Transverse colon (tissue), 4 donors: Measurements from ENCODE around the gene LDHA. TPM values are rescaled to one million over a fixed set of nuclear protein-coding genes. Genes with fewer than 3 reads are reported as not detected.

Source experiments
- DNase-seq: peaks from one replicate; pipeline ENCODE4 v3.0.0-alpha.2; 2019
- H3K27ac ChIP-seq, 4 donors: fragments of 200-600 bp; sonication (generic); 2 replicates each; pipeline ENCODE4 v1.5.1; 2016 to 2018; ENCODE audit warnings: inconsistent platforms in 4 of 4
- H3K27me3 ChIP-seq: fragments of 200-600 bp; sonication (generic); 2 replicates; pipeline ENCODE4 v1.5.1; 2017; ENCODE audit warnings: inconsistent platforms
- H3K36me3 ChIP-seq, 4 donors: fragments of 200-600 bp; sonication (generic); 2 replicates each; pipeline ENCODE4 v1.5.1; 2017 to 2019; ENCODE audit warnings: inconsistent platforms in 4 of 4
- H3K4me1 ChIP-seq, 4 donors: fragments of 200-600 bp; sonication (generic); 2 replicates each; pipeline ENCODE4 v1.5.1; 2017 to 2020; ENCODE audit warnings: inconsistent platforms in 4 of 4
- H3K4me3 ChIP-seq, 4 donors: fragments of 200-600 bp; sonication (generic); 1 replicate in 1 of 4; 2 replicates in 3 of 4; pipeline versions ENCODE4 v1.5.1 to v1.6.1; 2017 to 2019; ENCODE audit warnings: inconsistent platforms in 4 of 4
- H3K9me3 ChIP-seq, 2 donors: fragments of 200-600 bp; sonication (generic); 2 replicates each; pipeline ENCODE4 v1.5.1; 2017 to 2019; ENCODE audit warnings: inconsistent platforms in 2 of 2
- EP300 ChIP-seq: sonication (generic); formaldehyde crosslinking; IDR thresholded peaks from one replicate; pipeline ENCODE4 v1.6.1; 2017; ENCODE audit warnings: antibody characterized with exemption, low read depth
- POLR2A ChIP-seq: fragments of 450-650 bp; IDR thresholded peaks from one replicate; pipeline ENCODE4 v1.6.1; 2016; ENCODE audit warnings: antibody characterized with exemption, mild to moderate bottlenecking, moderate library complexity
- POLR2AphosphoS5 ChIP-seq, 3 donors: sonication (generic); formaldehyde crosslinking; IDR thresholded peaks; one replicate each; pipeline ENCODE4 v1.6.1; 2016; ENCODE audit warnings: antibody characterized with exemption in 3 of 3
- WGBS, 2 donors: methylation state at CpG; one replicate each; pipeline ENCODE4 v1.1.5; 2018; ENCODE audit warnings: low coverage in 1 of 2; 5-methylcytosine and 5-hydroxymethylcytosine counted together
- in situ Hi-C, 4 donors: fragments of 200-750 bp; cut with MboI; loops; one replicate each; pipeline versions ENCODE4 v1.15.0 to v1.15.1; 2017; ENCODE audit warnings: low sequenced_read_pairs in 3 of 4, low pct_ligation_motif_present in 1 of 4, low pct_unique_long_range_greater_than_20kb in 1 of 4
- intact Hi-C: fragments of 100-400 bp; cut with DNase I; formaldehyde crosslinking; loops from one replicate; pipeline ENCODE4 v1.15.1; 2023; ENCODE audit warnings: low total_unique reads
- total RNA-seq, 4 donors: library from RNA; depleted of rRNA; stranded (reverse); fragments of >200 nt; gene quantifications; one replicate each; pipeline ENCODE4 v1.1.0, GENCODE V29; 2016
- TF ChIP-seq, protein P1 (sequence below), 5 experiments: fragments of 200-600 bp in 3 of 5; fragments of 450-650 bp in 2 of 5; sonication (generic) in 3 of 5; IDR thresholded peaks; 1 replicate in 2 of 5; 2 replicates in 3 of 5; pipeline ENCODE4 v1.5.1; 2016 to 2017; ENCODE audit warnings: antibody characterized with exemption in 5 of 5, inconsistent platforms in 3 of 5, mild to moderate bottlenecking in 2 of 5, moderate library complexity in 1 of 5

Gene LDHA
- total RNA-seq, result 100 to 1,000 TPM; 292 to 386 (median 318) TPM

GRCh38 chr11:18394275-18394927 lies at the start of gene LDHA:
Gene LDHA (plus strand): TSS chr11:18394563. CDS start chr11:18396843, 2,280 bp downstream.
- Histone ChIP-seq H3K4me1 (peaks cover 0 to 28% (median 20%) of the 10 kb centered on the region in 4 donors), H3K9me3 (no peaks in the 10 kb centered on the region), H3K27me3 (no peaks in the 10 kb centered on the region), H3K4me3 (peak within 1 kb of the TSS; percentile 85 to 97 (median 92)), H3K36me3 (peaks cover 0 to 24% (median 9%) of the 10 kb centered on the region in 4 donors), H3K27ac (peak within 1 kb of the TSS; percentile 96 to 99 (median 98))
- 1% methylated on average over 34 of the region's 60 CpGs; no CpG with 5 or more reads in 1 of the 2 donors for WGBS, 2 donors
- intact Hi-C loops, result loop anchor here (10.0 kb wide), 1 partner anchor 70 kb away; the partner anchor contains the start of genes GTF2H1 and HPS5
- peak; percentile 99 for DNase-seq
- in situ Hi-C loops, result loop anchor here in 2 of 4 donors (10.0 kb wide), 1 partner anchor 130 kb away; the partner anchor contains the start of gene TSG101 (in 2 of the 2)
- TF ChIP-seq, protein P1, sequence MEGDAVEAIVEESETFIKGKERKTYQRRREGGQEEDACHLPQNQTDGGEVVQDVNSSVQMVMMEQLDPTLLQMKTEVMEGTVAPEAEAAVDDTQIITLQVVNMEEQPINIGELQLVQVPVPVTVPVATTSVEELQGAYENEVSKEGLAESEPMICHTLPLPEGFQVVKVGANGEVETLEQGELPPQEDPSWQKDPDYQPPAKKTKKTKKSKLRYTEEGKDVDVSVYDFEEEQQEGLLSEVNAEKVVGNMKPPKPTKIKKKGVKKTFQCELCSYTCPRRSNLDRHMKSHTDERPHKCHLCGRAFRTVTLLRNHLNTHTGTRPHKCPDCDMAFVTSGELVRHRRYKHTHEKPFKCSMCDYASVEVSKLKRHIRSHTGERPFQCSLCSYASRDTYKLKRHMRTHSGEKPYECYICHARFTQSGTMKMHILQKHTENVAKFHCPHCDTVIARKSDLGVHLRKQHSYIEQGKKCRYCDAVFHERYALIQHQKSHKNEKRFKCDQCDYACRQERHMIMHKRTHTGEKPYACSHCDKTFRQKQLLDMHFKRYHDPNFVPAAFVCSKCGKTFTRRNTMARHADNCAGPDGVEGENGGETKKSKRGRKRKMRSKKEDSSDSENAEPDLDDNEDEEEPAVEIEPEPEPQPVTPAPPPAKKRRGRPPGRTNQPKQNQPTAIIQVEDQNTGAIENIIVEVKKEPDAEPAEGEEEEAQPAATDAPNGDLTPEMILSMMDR (IDR thresholded peaks at IDR 0.05), result no peak
- peak; percentile 83 for TF ChIP-seq EP300
- TF ChIP-seq POLR2AphosphoS5 (IDR thresholded peaks at IDR 0.05), result peak; percentile 99 to 100 (median 100)
- peak; percentile 100 for TF ChIP-seq POLR2A

DNA sequence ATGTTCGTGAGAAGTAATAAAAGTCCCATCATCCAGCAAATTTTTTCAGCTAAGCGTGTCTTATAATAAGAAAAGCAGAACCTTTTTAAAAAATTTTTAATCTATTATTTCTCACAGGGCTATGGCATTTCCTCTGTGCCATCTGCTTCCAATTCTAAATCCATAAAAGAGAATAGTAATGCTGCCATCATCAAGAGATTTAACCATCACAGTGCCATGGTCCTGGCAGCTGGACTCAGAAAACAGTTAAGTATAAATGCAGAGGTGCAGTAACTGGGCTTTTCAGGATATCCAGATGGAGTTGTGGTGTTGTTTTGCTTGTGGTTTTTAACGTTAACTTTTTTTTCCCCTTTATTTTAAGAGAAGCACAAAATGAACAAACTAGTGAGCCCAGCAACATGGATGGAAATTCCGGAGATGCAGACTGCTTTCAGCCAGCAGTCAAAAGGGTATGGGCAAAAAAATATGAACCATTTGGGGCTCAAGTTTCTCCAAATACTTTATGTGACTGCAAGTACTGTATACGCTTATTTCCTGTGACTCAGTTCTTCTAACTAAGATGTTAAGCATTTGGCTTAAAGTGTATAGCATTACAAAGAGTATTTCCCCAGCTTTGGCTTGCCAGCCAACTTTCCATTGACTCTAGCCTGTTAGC lies 46.8 kb upstream of the LDHA start:
- intact Hi-C loops, result no loop called here
- in situ Hi-C loops, result loop anchor here in 1 of 4 donors (25.0 kb wide), 1 partner anchor 165 kb away; no protein-coding TSS in a partner anchor
- no peaks in the 10 kb centered on the region for H3K4me1 ChIP-seq
- DNase-seq, result no peak
- TF ChIP-seq POLR2AphosphoS5 (IDR thresholded peaks at IDR 0.05) (no peak), EP300 (no peak), POLR2A (no peak)
- TF ChIP-seq, protein P1 (IDR thresholded peaks at IDR 0.05), result no peak
- no peak overlapping the region for H3K4me3 ChIP-seq
- H3K9me3 ChIP-seq, result no peaks in the 10 kb centered on the region
- H3K36me3 ChIP-seq, result peaks cover 0 to 45% (median 20%) of the 10 kb centered on the region in 4 donors
- H3K27me3 ChIP-seq, result no peaks in the 10 kb centered on the region
- WGBS, 2 donors, result 84 to 86% methylated on average over 5 of the region's 5 CpGs
- H3K27ac ChIP-seq, result no peak overlapping the region

- intact Hi-C loops, result loop anchor here (5.0 kb wide), 1 partner anchor 1530 kb away; no protein-coding TSS in a partner anchor
- in situ Hi-C loops, result no loop called here
- Histone ChIP-seq H3K36me3 (peaks cover 0 to 55% (median 9%) of the 10 kb centered on the region in 4 donors), H3K9me3 (no peaks in the 10 kb centered on the region), H3K4me1 (no peaks in the 10 kb centered on the region), H3K4me3 (no peak overlapping the region), H3K27me3 (no peaks in the 10 kb centered on the region), H3K27ac (no peak overlapping the region)
- WGBS, 2 donors, result 92 to 93% methylated on average over 3 of the region's 3 CpGs
- TF ChIP-seq, protein P1 (IDR thresholded peaks at IDR 0.05), result no peak
- TF ChIP-seq POLR2AphosphoS5 (IDR thresholded peaks at IDR 0.05), result no peak
- no peak for DNase-seq
Observed at GRCh38 chr11:18352581-18352980, 41.8 kb upstream of the LDHA start.

DNA sequence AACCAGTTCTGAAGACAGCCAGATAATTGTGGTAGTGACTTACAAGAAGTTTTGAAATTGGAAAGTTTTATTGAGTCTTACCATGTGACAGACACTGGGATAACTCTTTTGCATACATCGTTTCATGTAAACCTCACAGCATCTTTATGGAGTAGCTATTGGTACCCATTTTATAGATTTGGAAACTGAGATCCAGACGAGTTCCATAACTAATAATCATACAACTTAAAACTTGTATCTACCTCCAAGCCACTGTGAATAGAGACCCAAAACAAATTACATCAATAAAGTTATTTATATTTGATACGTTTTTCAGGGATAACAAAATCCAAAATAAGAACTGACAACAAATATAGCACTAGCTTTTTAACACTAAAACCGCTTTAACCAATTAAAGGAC lies 35.7 kb upstream of the LDHA start:
- peaks cover 0 to 76% (median 26%) of the 10 kb centered on the region in 4 donors for H3K36me3 ChIP-seq
- no peak for TF ChIP-seq EP300
- no peak for TF ChIP-seq POLR2AphosphoS5 (IDR thresholded peaks at IDR 0.05)
- no peak for TF ChIP-seq POLR2A
- TF ChIP-seq, protein P1 (IDR thresholded peaks at IDR 0.05), result no peak
- H3K27ac ChIP-seq, result no peak overlapping the region
- in situ Hi-C loops (no loop called here), intact Hi-C loops (no loop called here)
- H3K4me3 ChIP-seq, result no peak overlapping the region
- no peaks in the 10 kb centered on the region for H3K4me1 ChIP-seq
- H3K9me3 ChIP-seq, result no peaks in the 10 kb centered on the region
- DNase-seq, result no peak
- H3K27me3 ChIP-seq, result no peaks in the 10 kb centered on the region
- WGBS, 2 donors, result 90 to 96% methylated on average over 4 of the region's 4 CpGs
